ENCODE results near the gene RAG2. TPM values are rescaled to one million over a fixed set of nuclear protein-coding genes. Genes with fewer than 3 reads are reported as not detected.

Gene RAG2
- total RNA-seq (not detected), polyA plus RNA-seq (not detected), total RNA-seq (0 reads per million in 6 experiments)

- no peak within 1 kb of the TSS for H3K4me3 Mint-ChIP-seq
- peaks cover 4 to 12% (median 8%) of the 10 kb centered on the region in 4 donors for H3K4me1 Mint-ChIP-seq
- DNase-seq (no peak), ATAC-seq (no peak)
- H3K27ac Mint-ChIP-seq = no peak within 1 kb of the TSS
- no peaks in the 10 kb centered on the region for H3K36me3 Mint-ChIP-seq
- no peaks in the 10 kb centered on the region for H3K9me3 Mint-ChIP-seq
- peaks cover 23 to 44% (median 36%) of the 10 kb centered on the region in 5 donors for H3K27me3 Mint-ChIP-seq
- POLR2A ChIA-PET = no interaction called here
Observed at GRCh38 chr11:36598051-36598450, at the start of gene RAG2. Gene RAG2 (minus strand): TSS chr11:36598236. CDS start chr11:36594168, 4,068 bp downstream.

DNA sequence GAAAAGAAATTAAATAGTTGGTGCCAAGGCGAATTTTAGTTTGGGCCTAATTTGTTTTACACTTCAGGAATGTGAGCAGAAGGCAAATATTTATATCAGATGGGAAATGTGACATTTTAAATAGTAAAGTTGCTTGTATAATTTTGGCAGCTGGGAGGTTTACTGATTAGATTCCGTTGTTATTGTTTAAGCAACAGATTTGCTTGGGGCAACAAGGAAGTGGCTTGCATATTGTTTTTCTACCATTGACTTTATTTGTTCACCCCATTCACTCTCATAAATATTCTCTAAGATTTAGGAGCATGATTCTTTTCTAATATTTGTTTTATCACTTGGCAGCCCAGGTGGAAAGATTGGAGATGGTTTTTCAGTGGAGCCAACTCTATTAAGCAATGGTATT is 40.5 kb upstream of the RAG2 start:
- Mint-ChIP-seq H3K27me3 (peaks cover 0 to 13% (median 7%) of the 10 kb centered on the region in 5 donors), H3K36me3 (peaks cover 0 to 8% (median 0%) of the 10 kb centered on the region in 3 donors), H3K4me3 (no peak overlapping the region), H3K9me3 (peaks cover 0 to 17% (median 4%) of the 10 kb centered on the region in 9 donors), H3K4me1 (no peaks in the 10 kb centered on the region), H3K27ac (no peak overlapping the region)
- ATAC-seq = no peak
- POLR2A ChIA-PET = no interaction called here
- no peak for DNase-seq

- POLR2A ChIA-PET = no interaction called here
Observed at GRCh38 chr11:36635066-36635862, 37.2 kb upstream of the RAG2 start.

GRCh38 chr11:36631774-36632173 is 33.7 kb upstream of the RAG2 start:
- peaks cover 0 to 9% (median 0%) of the 10 kb centered on the region in 9 donors for H3K9me3 Mint-ChIP-seq
- peaks cover 0 to 8% (median 0%) of the 10 kb centered on the region in 3 donors for H3K36me3 Mint-ChIP-seq
- no peak for ATAC-seq
- no peak overlapping the region for H3K4me3 Mint-ChIP-seq
- POLR2A ChIA-PET = no interaction called here
- no peak for DNase-seq
- peaks cover 0 to 17% (median 3%) of the 10 kb centered on the region in 5 donors for H3K27me3 Mint-ChIP-seq
- H3K4me1 Mint-ChIP-seq = no peaks in the 10 kb centered on the region
- H3K27ac Mint-ChIP-seq = no peak overlapping the region

More at GRCh38 chr11:36635066-36635862, 37.2 kb upstream of the RAG2 start:
- Mint-ChIP-seq H3K27me3 (peaks cover 0 to 8% (median 4%) of the 10 kb centered on the region in 5 donors), H3K9me3 (peaks cover 0 to 10% (median 0%) of the 10 kb centered on the region in 9 donors), H3K27ac (peak overlapping the region in 1 of 10 donors; percentile 35), H3K4me1 (no peaks in the 10 kb centered on the region), H3K4me3 (no peak overlapping the region), H3K36me3 (peaks cover 0 to 8% (median 0%) of the 10 kb centered on the region in 3 donors)
- ATAC-seq = no peak
- DNase-seq = no peak

- POLR2A ChIA-PET = no interaction called here
- ATAC-seq (no peak), DNase-seq (no peak)
- Mint-ChIP-seq H3K36me3 (no peaks in the 10 kb centered on the region), H3K4me1 (no peaks in the 10 kb centered on the region), H3K27ac (no peak overlapping the region), H3K27me3 (peaks cover 0 to 23% (median 10%) of the 10 kb centered on the region in 5 donors), H3K9me3 (no peaks in the 10 kb centered on the region), H3K4me3 (no peak overlapping the region)
Observed at GRCh38 chr11:36628765-36629244, 30.8 kb upstream of the RAG2 start.

- POLR2A ChIA-PET = no interaction called here
- no peaks in the 10 kb centered on the region for H3K9me3 Mint-ChIP-seq
- no peak overlapping the region for H3K27ac Mint-ChIP-seq
Observed at GRCh38 chr11:36628141-36628540, 30.1 kb upstream of the RAG2 start.

DNA sequence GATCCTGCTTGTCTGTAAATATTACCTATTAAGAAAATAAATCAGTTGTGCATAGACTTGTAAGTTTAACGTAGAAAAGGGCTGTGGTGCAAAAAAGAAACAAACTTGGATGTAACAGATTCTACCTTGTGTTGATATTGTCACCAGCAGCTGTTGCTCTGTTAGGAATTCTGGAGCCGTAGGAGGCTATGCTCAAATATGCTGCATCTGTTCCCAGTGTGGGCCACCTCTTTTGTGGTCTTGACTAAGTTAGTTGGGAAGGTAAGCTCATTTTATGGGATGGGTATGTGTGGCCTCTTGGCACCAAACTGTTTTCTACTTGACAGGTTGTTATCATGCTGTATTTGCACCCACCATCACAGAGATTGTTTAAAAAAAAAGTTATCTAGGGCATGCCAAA is 29.4 kb upstream of the RAG2 start:
- Mint-ChIP-seq H3K36me3 (no peaks in the 10 kb centered on the region), H3K4me1 (no peaks in the 10 kb centered on the region)
- POLR2A ChIA-PET = no interaction called here

More at GRCh38 chr11:36628141-36628540, 30.1 kb upstream of the RAG2 start:
- Mint-ChIP-seq H3K4me1 (no peaks in the 10 kb centered on the region), H3K4me3 (no peak overlapping the region), H3K36me3 (no peaks in the 10 kb centered on the region), H3K27me3 (peaks cover 0 to 23% (median 10%) of the 10 kb centered on the region in 5 donors)
- DNase-seq (no peak), ATAC-seq (no peak)

DNA sequence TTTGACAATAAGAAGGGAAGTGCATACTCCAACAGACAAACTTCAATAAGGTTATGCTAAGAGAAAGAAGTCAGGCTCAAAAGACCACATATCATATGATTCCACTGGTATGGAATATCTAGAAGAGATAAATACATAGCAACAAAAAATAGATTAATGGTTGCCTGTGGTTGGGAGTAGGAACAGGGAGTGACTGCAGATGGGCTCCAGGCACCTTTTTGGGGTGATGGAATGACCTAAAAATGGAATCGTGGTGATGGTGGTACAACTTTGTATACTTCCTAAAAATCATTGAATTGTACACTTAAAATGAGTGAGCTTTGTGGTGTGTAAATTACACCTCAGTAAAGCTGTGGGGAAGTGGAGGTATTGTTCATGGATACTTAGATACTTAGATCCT is 29.0 kb upstream of the RAG2 start:
- H3K4me1 Mint-ChIP-seq = no peaks in the 10 kb centered on the region
- H3K9me3 Mint-ChIP-seq = no peaks in the 10 kb centered on the region
- H3K27me3 Mint-ChIP-seq = peaks cover 0 to 23% (median 10%) of the 10 kb centered on the region in 5 donors
- no peaks in the 10 kb centered on the region for H3K36me3 Mint-ChIP-seq
- H3K4me3 Mint-ChIP-seq = no peak overlapping the region
- H3K27ac Mint-ChIP-seq = no peak overlapping the region
- DNase-seq (no peak), ATAC-seq (no peak)
- POLR2A ChIA-PET = no interaction called here

More for the DNA sequence above, 29.4 kb upstream of the RAG2 start:
- Mint-ChIP-seq H3K4me3 (no peak overlapping the region), H3K9me3 (no peaks in the 10 kb centered on the region), H3K27ac (no peak overlapping the region), H3K27me3 (peaks cover 0 to 23% (median 10%) of the 10 kb centered on the region in 5 donors)
- DNase-seq (no peak), ATAC-seq (no peak)

- Mint-ChIP-seq H3K4me1 (peaks cover 0 to 10% (median 0%) of the 10 kb centered on the region in 4 donors), H3K36me3 (no peaks in the 10 kb centered on the region), H3K9me3 (no peaks in the 10 kb centered on the region), H3K4me3 (no peak overlapping the region), H3K27me3 (peaks cover 9 to 28% (median 12%) of the 10 kb centered on the region in 5 donors), H3K27ac (no peak overlapping the region)
- POLR2A ChIA-PET = no interaction called here
- ATAC-seq (no peak), DNase-seq (no peak)
Observed at GRCh38 chr11:36623494-36623893, 25.5 kb upstream of the RAG2 start.

DNA sequence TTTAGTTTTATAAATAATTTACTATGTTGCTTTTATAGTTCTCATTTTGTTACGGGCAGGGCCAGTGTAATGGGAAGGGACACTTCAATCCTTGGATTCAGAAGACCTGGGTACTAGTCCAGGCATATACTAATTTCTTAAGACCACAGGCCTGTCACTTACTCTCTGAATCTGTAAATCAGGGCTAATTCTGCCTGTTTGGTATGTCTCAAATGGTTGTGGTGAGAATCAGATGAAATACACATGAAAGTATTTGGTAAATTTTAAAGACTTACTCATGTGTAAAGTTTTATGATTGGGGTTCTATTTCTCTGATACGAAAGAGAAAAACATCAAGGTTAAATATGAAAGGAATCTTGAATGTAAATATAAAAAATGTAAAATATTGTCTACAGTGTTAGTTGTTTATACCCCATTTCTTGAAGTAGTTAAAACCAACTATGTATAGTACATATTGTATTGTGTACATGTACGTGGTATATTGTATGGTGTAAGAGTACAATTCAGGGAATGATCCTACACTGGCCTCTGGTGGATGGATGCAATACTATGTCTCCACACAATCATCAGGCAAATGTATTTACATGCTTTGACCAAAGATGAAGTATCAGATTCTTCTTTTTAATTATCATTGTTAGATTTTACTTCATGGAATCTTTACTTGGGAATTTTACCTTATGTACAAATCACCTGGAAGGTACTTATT is 24.5 kb upstream of the RAG2 start:
- Mint-ChIP-seq H3K4me1 (peaks cover 0 to 10% (median 0%) of the 10 kb centered on the region in 4 donors), H3K9me3 (no peaks in the 10 kb centered on the region), H3K27me3 (peaks cover 10 to 29% (median 15%) of the 10 kb centered on the region in 5 donors), H3K36me3 (no peaks in the 10 kb centered on the region), H3K4me3 (no peak overlapping the region), H3K27ac (no peak overlapping the region)
- ATAC-seq (no peak), DNase-seq (no peak)
- POLR2A ChIA-PET = no interaction called here

GRCh38 chr11:36620246-36620645 is 22.2 kb upstream of the RAG2 start:
- ATAC-seq (no peak), DNase-seq (no peak)
- Mint-ChIP-seq H3K27ac (no peak overlapping the region), H3K4me3 (no peak overlapping the region), H3K36me3 (no peaks in the 10 kb centered on the region), H3K27me3 (peaks cover 9 to 25% (median 12%) of the 10 kb centered on the region in 5 donors), H3K9me3 (peaks cover 0 to 7% (median 0%) of the 10 kb centered on the region in 9 donors), H3K4me1 (peaks cover 0 to 10% (median 0%) of the 10 kb centered on the region in 4 donors)
- POLR2A ChIA-PET = no interaction called here

- POLR2A ChIA-PET = no interaction called here
- Mint-ChIP-seq H3K9me3 (peaks cover 0 to 7% (median 0%) of the 10 kb centered on the region in 9 donors), H3K27ac (no peak overlapping the region), H3K36me3 (no peaks in the 10 kb centered on the region), H3K4me1 (peaks cover 0 to 10% (median 0%) of the 10 kb centered on the region in 4 donors), H3K27me3 (peaks cover 7 to 24% (median 10%) of the 10 kb centered on the region in 5 donors), H3K4me3 (no peak overlapping the region)
- ATAC-seq (no peak), DNase-seq (no peak)
Observed at GRCh38 chr11:36619502-36619901, 21.5 kb upstream of the RAG2 start.
